A549 treated with DMSO at 1 μM for 4 hours (cell line): ENCODE measurements around the gene CAPNS1. TPM values are rescaled to one million over a fixed set of nuclear protein-coding genes. Genes with fewer than 3 reads are reported as not detected.

Experiments
- total RNA-seq: library from RNA; stranded (reverse); fragments of 200-300 nt; extraction: Qiagen RNA extraction; gene quantifications from 5 replicates; pipeline ENCODE4 v1.2.3, GENCODE V29; 2022; ENCODE audit warnings: low read depth

CAPNS1 gene
- 1,600 to 2,176 TPM (median 2,055 TPM) in 5 replicates for total RNA-seq

GRCh38 chr19:36139473-36140303 is at the start of gene CAPNS1:
CAPNS1 (plus strand) TSS chr19:36140066; CDS start chr19:36141012, 946 bp downstream.

GRCh38 chr19:36110487-36111199 is 29.2 kb upstream of the CAPNS1 start, which contains the start of gene OVOL3:
OVOL3 (plus strand) TSS chr19:36111143; CDS start chr19:36111203, 60 bp downstream.

DNA sequence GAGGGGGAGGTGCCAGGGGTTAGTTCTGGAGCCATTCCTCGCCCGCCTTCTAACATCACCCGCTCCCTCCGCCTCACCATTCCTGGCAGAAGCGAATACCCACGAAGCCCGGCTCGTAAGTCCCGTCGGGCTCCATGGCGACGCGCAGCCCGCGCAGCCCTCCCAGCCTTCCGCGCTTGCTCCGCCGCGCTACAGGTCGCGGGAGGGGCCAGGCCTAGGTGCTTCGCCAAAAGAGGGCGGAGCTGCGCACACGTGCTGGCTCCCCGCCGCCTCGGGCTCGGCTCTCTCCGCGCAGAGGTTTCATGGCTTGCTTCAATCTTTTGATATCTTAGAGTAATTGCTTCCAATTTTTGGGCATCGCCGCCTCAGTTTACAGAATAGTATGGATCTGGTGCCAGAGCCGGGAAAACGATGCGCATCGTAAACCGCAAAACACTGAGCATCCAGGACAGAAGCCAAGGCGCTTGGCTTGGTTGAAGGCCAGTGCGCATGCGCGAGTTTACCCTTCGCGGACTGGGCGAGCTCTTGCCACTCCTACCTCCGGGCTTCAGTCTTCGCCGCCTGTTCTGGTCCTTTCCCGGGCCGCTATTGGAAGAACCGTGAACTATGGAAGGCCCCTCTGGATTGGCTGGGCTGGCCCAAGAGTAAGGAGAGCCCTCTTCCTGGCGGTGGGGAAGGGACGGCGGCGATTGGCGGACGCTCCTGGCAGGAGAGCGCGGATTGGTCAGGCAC is 25.0 kb upstream of the CAPNS1 start, which contains the start of gene POLR2I:
TSS of gene POLR2I (minus strand) at position 155 of the 732 bp plus-strand sequence. CDS start at position 136, 19 bp downstream.

DNA sequence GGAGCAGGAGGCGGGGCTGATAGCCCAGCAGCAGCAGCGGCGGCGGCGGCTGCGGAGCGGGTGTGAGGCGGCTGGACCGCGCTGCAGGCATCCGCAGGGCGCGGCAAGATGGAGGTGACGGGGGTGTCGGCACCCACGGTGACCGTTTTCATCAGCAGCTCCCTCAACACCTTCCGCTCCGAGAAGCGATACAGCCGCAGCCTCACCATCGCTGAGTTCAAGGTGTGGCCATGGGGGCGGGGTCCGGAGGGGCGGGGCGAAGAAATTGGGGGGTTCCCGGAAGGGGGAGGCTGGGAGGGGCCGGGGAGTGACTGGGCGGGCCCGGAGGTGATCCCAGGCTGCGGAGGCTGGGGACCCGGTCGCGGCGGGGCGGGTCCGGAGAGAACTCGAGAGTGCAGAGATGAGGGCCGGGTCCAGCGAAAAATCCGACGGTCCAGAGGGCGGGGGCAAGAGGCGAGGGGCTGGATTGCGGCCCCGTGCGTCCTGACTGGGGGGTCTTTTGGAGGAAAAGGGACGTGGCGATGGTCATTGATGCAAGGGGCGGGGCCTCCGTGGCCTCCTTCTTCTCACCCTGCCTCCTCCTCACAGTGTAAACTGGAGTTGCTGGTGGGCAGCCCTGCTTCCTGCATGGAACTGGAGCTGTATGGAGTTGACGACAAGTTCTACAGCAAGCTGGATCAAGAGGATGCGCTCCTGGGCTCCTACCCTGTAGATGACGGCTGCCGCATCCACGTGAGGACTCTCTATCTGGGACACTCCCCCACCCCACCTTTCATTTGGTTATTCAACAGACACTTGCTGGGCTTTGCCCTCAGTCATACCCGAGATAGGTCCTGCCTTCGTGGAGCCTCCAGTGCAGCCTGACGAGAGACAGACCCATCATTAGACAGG is 24.2 kb upstream of the CAPNS1 start, which contains the start of gene TBCB:
TSS of gene TBCB (plus strand) at position 16 of the 891 bp plus-strand sequence. CDS start at position 109, 93 bp downstream.

DNA sequence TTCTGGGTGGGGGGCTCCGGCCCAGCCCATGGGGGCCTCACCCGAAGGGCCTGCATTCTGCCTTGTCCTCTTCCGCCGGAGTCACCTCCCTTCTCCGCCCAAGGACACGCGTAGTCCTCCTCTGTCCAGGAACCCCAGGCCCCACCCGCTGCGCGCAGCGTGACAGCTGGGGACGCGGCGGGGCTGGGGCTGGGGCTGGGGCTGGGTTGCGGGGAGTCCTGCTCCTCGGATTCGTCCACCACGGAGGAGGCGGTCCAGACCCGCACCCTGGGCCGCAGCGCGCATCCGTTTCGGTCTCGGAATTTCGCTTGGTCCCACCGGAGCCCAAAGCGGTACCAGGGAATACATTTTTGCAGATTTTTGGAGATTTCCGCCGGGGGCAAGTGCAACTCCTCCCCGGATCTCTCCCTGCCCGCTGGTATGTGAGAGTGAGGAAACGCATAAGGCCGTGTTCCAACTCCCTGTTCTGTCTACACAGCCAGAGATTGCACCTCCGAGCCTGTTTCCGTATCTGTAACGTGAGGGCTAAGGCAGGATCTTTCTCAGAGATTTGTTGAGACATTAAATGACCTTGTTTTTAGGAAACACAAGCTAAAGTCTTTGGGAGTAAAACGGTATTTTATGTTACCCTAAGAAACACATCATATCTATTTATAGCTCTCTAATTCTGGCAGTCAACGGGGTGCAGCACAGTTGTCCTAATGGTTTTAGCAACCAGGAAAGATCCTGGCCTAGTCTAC is 12.7 kb downstream of the CAPNS1 start, which contains the start of gene COX7A1:
TSS of gene COX7A1 (minus strand) at position 96 of the 740 bp plus-strand sequence. CDS start at position 56, 40 bp downstream.

Other genes starting within 250 kb of the CAPNS1 start
- 6.5 to 8.9 TPM (median 7.4 TPM) in 5 replicates for gene NFKBID, start 239.5 kb upstream of the CAPNS1 start, total RNA-seq
- gene HCST, start 237.5 kb upstream of the CAPNS1 start, total RNA-seq, result 0.25 to 0.75 TPM (median 0.60 TPM) in 3 of 5 replicates, not detected in the others
- gene TYROBP, start 231.8 kb upstream of the CAPNS1 start, total RNA-seq, result 0.31 TPM in 1 of 5 replicates, not detected in the others
- 11.7 to 28.8 TPM (median 20.5 TPM) in 5 replicates for gene LRFN3, start 203.7 kb upstream of the CAPNS1 start, total RNA-seq
- gene SDHAF1, start 144.9 kb upstream of the CAPNS1 start, total RNA-seq, result 36.8 to 48.3 TPM (median 46.4 TPM) in 5 replicates
- 0.17 to 0.63 TPM (median 0.31 TPM) in 5 replicates for gene SYNE4, start 131.3 kb upstream of the CAPNS1 start, total RNA-seq
- 23.6 to 26.4 TPM (median 24.6 TPM) in 5 replicates for gene ALKBH6, start 125.9 kb upstream of the CAPNS1 start, total RNA-seq
- gene CLIP3, start 107.2 kb upstream of the CAPNS1 start, total RNA-seq, result 0.49 to 1.2 TPM (median 0.69 TPM) in 5 replicates
- gene THAP8, start 85.8 kb upstream of the CAPNS1 start, total RNA-seq, result 4.7 to 7.1 TPM (median 5.8 TPM) in 5 replicates
- gene WDR62, start 85.2 kb upstream of the CAPNS1 start, total RNA-seq, result 23.0 to 30.7 TPM (median 27.6 TPM) in 5 replicates
- gene OVOL3, start 28.9 kb upstream of the CAPNS1 start, total RNA-seq, result 0.36 to 0.52 TPM (median 0.37 TPM) in 4 of 5 replicates, not detected in the other
- 220 to 257 TPM (median 244 TPM) in 5 replicates for gene POLR2I, start 25.2 kb upstream of the CAPNS1 start, total RNA-seq
- 430 to 525 TPM (median 509 TPM) in 5 replicates for gene TBCB, start 24.6 kb upstream of the CAPNS1 start, total RNA-seq
- not detected in 5 replicates for gene COX7A1, start 12.4 kb downstream of the CAPNS1 start, total RNA-seq
- 4.0 to 4.8 TPM (median 4.2 TPM) in 5 replicates for gene ZNF565, start 74.6 kb downstream of the CAPNS1 start, total RNA-seq
- 126 to 169 TPM (median 139 TPM) in 5 replicates for gene ZNF146, start 75.0 kb downstream of the CAPNS1 start, total RNA-seq
- gene ZFP14, start 239.1 kb downstream of the CAPNS1 start, total RNA-seq, result 1.9 to 2.6 TPM (median 2.2 TPM) in 5 replicates